Thyroid gland (tissue), 4 donors: Measurements from ENCODE around the gene SNAPC1.

Experiments
- CTCF ChIP-seq, 6 experiments: fragments of 200-600 bp in 3 of 6; fragments of 450-650 bp in 3 of 6; sonication (generic) in 3 of 6; IDR thresholded peaks; one replicate each; pipeline ENCODE4 v1.5.1; 2016 to 2019; ENCODE audit warnings: antibody characterized with exemption in 6 of 6, mild to moderate bottlenecking in 2 of 6, inconsistent platforms in 1 of 6, moderate library complexity in 1 of 6
- POLR2A ChIP-seq, 2 donors: fragments of 450-650 bp; IDR thresholded peaks; one replicate each; pipeline ENCODE4 v1.6.1; 2017; ENCODE audit warnings: antibody characterized with exemption in 2 of 2, mild to moderate bottlenecking in 2 of 2, moderate library complexity in 1 of 2

GRCh38 chr14:61751475-61751989 is 10.7 kb upstream of the SNAPC1 start:
- no peak for TF ChIP-seq CTCF (IDR thresholded peaks at IDR 0.05)
- no peak for TF ChIP-seq POLR2A (IDR thresholded peaks at IDR 0.05)
